ENCODE results near the gene RPS4Y2.

RPS4Y2 gene

DNA sequence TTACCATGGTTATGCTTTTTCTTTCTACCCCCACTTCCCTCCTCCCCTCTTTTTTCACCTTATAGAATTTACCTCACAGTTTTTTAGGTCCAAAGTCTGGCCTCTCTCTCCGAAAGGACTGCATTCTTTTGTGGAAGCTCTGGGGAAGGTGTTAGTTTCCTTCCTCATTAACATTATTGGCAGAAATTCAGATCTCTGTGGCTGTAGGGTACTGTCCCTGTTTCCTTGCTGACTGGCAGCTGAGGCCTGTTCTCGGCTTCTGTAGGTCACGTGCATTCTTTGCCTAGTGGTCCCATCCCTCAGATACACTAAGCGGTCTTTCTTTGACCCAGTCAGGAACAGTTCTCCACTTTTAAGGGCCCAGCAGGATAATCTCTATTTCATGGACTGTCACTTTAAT is 25.5 kb downstream of the RPS4Y2 start:
- ChIA-PET POLR2A (no interaction called here), CTCF (no interaction called here)
- Histone ChIP-seq H3K9me3 (ENCODE audit: control extremely low read depth in 1 of 5, control insufficient read depth in 4 of 5, insufficient read depth in 2 of 5, low read depth in 1 of 5, low read length in 4 of 5) (no peaks in the 10 kb centered on the region), H3K27ac (ENCODE audit: insufficient read depth in 1 of 2, low read depth in 1 of 2, low read length in 2 of 2, poor library complexity in 1 of 2, severe bottlenecking in 2 of 2) (no peak overlapping the region), H3K27me3 (replicated peaks in 2 of 5; ENCODE audit: control insufficient read depth in 4 of 5, insufficient read depth in 5 of 5, low read length in 4 of 5) (no peaks in the 10 kb centered on the region), H3K4me1 (ENCODE audit: control extremely low read depth in 1 of 4, control insufficient read depth in 4 of 4, insufficient read depth in 4 of 4, low read length in 3 of 4) (peaks cover 0 to 5% (median 0%) of the 10 kb centered on the region in 4 experiments), H3K4me3 (ENCODE audit: control insufficient read depth in 1 of 7, extremely low read depth in 1 of 7, insufficient read depth in 4 of 7, low read depth in 2 of 7, low read length in 6 of 7) (no peak overlapping the region), H3K36me3 (ENCODE audit: control insufficient read depth in 4 of 4, insufficient read depth in 4 of 4, low read length in 3 of 4) (no peaks in the 10 kb centered on the region)
- DNase-seq = no peak
- whole genome bisulfite sequencing (ENCODE audit: insufficient coverage) = no CpG with 5 or more reads among the region's 4 CpGs

- Histone ChIP-seq H3K4me3 (ENCODE audit: control insufficient read depth in 1 of 7, extremely low read depth in 1 of 7, insufficient read depth in 4 of 7, low read depth in 2 of 7, low read length in 6 of 7) (no peak overlapping the region), H3K27ac (ENCODE audit: insufficient read depth in 1 of 2, low read depth in 1 of 2, low read length in 2 of 2, poor library complexity in 1 of 2, severe bottlenecking in 2 of 2) (no peak overlapping the region), H3K36me3 (ENCODE audit: control insufficient read depth in 4 of 4, insufficient read depth in 4 of 4, low read length in 3 of 4) (no peaks in the 10 kb centered on the region), H3K9me3 (ENCODE audit: control extremely low read depth in 1 of 5, control insufficient read depth in 4 of 5, insufficient read depth in 2 of 5, low read depth in 1 of 5, low read length in 4 of 5) (no peaks in the 10 kb centered on the region), H3K27me3 (replicated peaks in 2 of 5; ENCODE audit: control insufficient read depth in 4 of 5, insufficient read depth in 5 of 5, low read length in 4 of 5) (no peaks in the 10 kb centered on the region), H3K4me1 (ENCODE audit: control extremely low read depth in 1 of 4, control insufficient read depth in 4 of 4, insufficient read depth in 4 of 4, low read length in 3 of 4) (peaks cover 0 to 5% (median 0%) of the 10 kb centered on the region in 4 experiments)
- no CpG with 5 or more reads among the region's 1 CpG for WGBS (ENCODE audit: insufficient coverage)
- no peak for DNase-seq
- CTCF ChIA-PET = no interaction called here
- POLR2A ChIA-PET = no interaction called here
These were observed 29.1 kb downstream of the RPS4Y2 start for GRCh38 chrY:20784965-20785364.

- WGBS (ENCODE audit: insufficient coverage) = no CpG with 5 or more reads among the region's 3 CpGs
- H3K27ac ChIP-seq (ENCODE audit: insufficient read depth in 1 of 2, low read depth in 1 of 2, low read length in 2 of 2, poor library complexity in 1 of 2, severe bottlenecking in 2 of 2) = no peak overlapping the region
These were observed 31.2 kb downstream of the RPS4Y2 start for GRCh38 chrY:20787076-20787475.

GRCh38 chrY:20798351-20799049 is 42.6 kb downstream of the RPS4Y2 start:
- no peak for DNase-seq
- H3K9me3 ChIP-seq (ENCODE audit: control extremely low read depth in 1 of 5, control insufficient read depth in 4 of 5, insufficient read depth in 2 of 5, low read depth in 1 of 5, low read length in 4 of 5) = peaks cover 0 to 3% (median 0%) of the 10 kb centered on the region in 5 experiments
- H3K27me3 ChIP-seq (replicated peaks in 2 of 5; ENCODE audit: control insufficient read depth in 4 of 5, insufficient read depth in 5 of 5, low read length in 4 of 5) = no peaks in the 10 kb centered on the region
- no peaks in the 10 kb centered on the region for H3K4me1 ChIP-seq (ENCODE audit: control extremely low read depth in 1 of 4, control insufficient read depth in 4 of 4, insufficient read depth in 4 of 4, low read length in 3 of 4)
- no peaks in the 10 kb centered on the region for H3K36me3 ChIP-seq (ENCODE audit: control insufficient read depth in 4 of 4, insufficient read depth in 4 of 4, low read length in 3 of 4)
- ChIA-PET POLR2A (no interaction called here), CTCF (no interaction called here)
- WGBS (ENCODE audit: insufficient coverage) = no CpG with 5 or more reads among the region's 22 CpGs
- H3K4me3 ChIP-seq (ENCODE audit: control insufficient read depth in 1 of 7, extremely low read depth in 1 of 7, insufficient read depth in 4 of 7, low read depth in 2 of 7, low read length in 6 of 7) = no peak overlapping the region
- no peak overlapping the region for H3K27ac ChIP-seq (ENCODE audit: insufficient read depth in 1 of 2, low read depth in 1 of 2, low read length in 2 of 2, poor library complexity in 1 of 2, severe bottlenecking in 2 of 2)

More at GRCh38 chrY:20787076-20787475, 31.2 kb downstream of the RPS4Y2 start:
- H3K9me3 ChIP-seq (ENCODE audit: control extremely low read depth in 1 of 5, control insufficient read depth in 4 of 5, insufficient read depth in 2 of 5, low read depth in 1 of 5, low read length in 4 of 5) = no peaks in the 10 kb centered on the region
- peaks cover 0 to 5% (median 0%) of the 10 kb centered on the region in 4 experiments for H3K4me1 ChIP-seq (ENCODE audit: control extremely low read depth in 1 of 4, control insufficient read depth in 4 of 4, insufficient read depth in 4 of 4, low read length in 3 of 4)
- H3K27me3 ChIP-seq (replicated peaks in 2 of 5; ENCODE audit: control insufficient read depth in 4 of 5, insufficient read depth in 5 of 5, low read length in 4 of 5) = no peaks in the 10 kb centered on the region
- no peaks in the 10 kb centered on the region for H3K36me3 ChIP-seq (ENCODE audit: control insufficient read depth in 4 of 4, insufficient read depth in 4 of 4, low read length in 3 of 4)
- ChIA-PET POLR2A (no interaction called here), CTCF (interaction anchor here (0.7 kb wide), 1 partner anchor 76 kb away, joined by 4 read pairs; no protein-coding TSS in a partner anchor)
- H3K4me3 ChIP-seq (ENCODE audit: control insufficient read depth in 1 of 7, extremely low read depth in 1 of 7, insufficient read depth in 4 of 7, low read depth in 2 of 7, low read length in 6 of 7) = no peak overlapping the region
- DNase-seq = no peak

GRCh38 chrY:20802659-20803058 is 46.8 kb downstream of the RPS4Y2 start:
- Histone ChIP-seq H3K9me3 (ENCODE audit: control extremely low read depth in 1 of 5, control insufficient read depth in 4 of 5, insufficient read depth in 2 of 5, low read depth in 1 of 5, low read length in 4 of 5) (peaks cover 0 to 3% (median 0%) of the 10 kb centered on the region in 5 experiments), H3K36me3 (ENCODE audit: control insufficient read depth in 4 of 4, insufficient read depth in 4 of 4, low read length in 3 of 4) (no peaks in the 10 kb centered on the region), H3K4me1 (ENCODE audit: control extremely low read depth in 1 of 4, control insufficient read depth in 4 of 4, insufficient read depth in 4 of 4, low read length in 3 of 4) (no peaks in the 10 kb centered on the region), H3K27ac (ENCODE audit: insufficient read depth in 1 of 2, low read depth in 1 of 2, low read length in 2 of 2, poor library complexity in 1 of 2, severe bottlenecking in 2 of 2) (no peak overlapping the region), H3K27me3 (replicated peaks in 2 of 5; ENCODE audit: control insufficient read depth in 4 of 5, insufficient read depth in 5 of 5, low read length in 4 of 5) (no peaks in the 10 kb centered on the region), H3K4me3 (ENCODE audit: control insufficient read depth in 1 of 7, extremely low read depth in 1 of 7, insufficient read depth in 4 of 7, low read depth in 2 of 7, low read length in 6 of 7) (no peak overlapping the region)
- ChIA-PET CTCF (no interaction called here), POLR2A (no interaction called here)
- no peak for DNase-seq
- no CpG with 5 or more reads among the region's 2 CpGs for WGBS (ENCODE audit: insufficient coverage)

DNA sequence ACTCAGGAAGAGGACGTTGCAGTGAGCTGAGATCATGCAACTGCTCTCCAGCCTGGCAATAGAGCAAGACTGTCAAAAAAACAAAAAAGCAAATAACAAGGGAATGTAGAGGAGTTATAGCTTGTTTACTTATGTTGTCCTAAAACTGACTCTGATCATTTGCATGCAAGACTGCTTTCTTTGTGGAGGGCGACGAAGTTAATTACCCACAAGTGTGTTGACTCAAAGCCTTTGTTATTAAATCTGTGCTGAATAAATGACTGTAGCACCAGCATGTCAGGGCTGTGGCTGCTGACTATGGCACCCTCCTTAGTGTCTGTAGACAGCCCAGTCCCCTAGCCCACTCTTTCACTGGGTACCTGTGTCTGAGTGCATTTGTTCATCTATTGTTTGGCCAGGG is 50.3 kb downstream of the RPS4Y2 start:
- Histone ChIP-seq H3K4me3 (ENCODE audit: control insufficient read depth in 1 of 7, extremely low read depth in 1 of 7, insufficient read depth in 4 of 7, low read depth in 2 of 7, low read length in 6 of 7) (no peak overlapping the region), H3K27me3 (replicated peaks in 2 of 5; ENCODE audit: control insufficient read depth in 4 of 5, insufficient read depth in 5 of 5, low read length in 4 of 5) (no peaks in the 10 kb centered on the region), H3K9me3 (ENCODE audit: control extremely low read depth in 1 of 5, control insufficient read depth in 4 of 5, insufficient read depth in 2 of 5, low read depth in 1 of 5, low read length in 4 of 5) (peaks cover 0 to 3% (median 0%) of the 10 kb centered on the region in 5 experiments), H3K36me3 (ENCODE audit: control insufficient read depth in 4 of 4, insufficient read depth in 4 of 4, low read length in 3 of 4) (no peaks in the 10 kb centered on the region), H3K4me1 (ENCODE audit: control extremely low read depth in 1 of 4, control insufficient read depth in 4 of 4, insufficient read depth in 4 of 4, low read length in 3 of 4) (no peaks in the 10 kb centered on the region), H3K27ac (ENCODE audit: insufficient read depth in 1 of 2, low read depth in 1 of 2, low read length in 2 of 2, poor library complexity in 1 of 2, severe bottlenecking in 2 of 2) (no peak overlapping the region)
- CTCF ChIA-PET = no interaction called here
- no peak for DNase-seq
- no CpG with 5 or more reads among the region's 3 CpGs for WGBS (ENCODE audit: insufficient coverage)
- POLR2A ChIA-PET = no interaction called here

DNA sequence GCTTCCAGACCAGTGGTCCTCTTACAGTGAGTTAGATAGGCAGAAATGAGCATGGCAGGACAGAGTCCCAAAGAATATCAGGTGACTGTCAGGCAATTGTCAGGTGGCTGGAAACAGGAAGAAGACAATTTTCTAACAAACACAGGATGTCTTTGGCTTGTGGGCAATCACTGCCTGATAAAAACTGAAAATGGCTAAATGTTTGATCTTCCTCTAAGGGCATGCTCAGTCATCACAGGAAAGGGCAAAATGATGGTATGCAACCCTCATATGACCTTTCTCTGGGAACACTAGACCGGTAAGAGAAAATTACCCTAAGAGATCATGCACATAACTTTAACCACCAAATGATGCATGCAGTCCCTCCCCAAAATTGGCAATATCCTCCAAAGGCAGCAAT is 57.6 kb downstream of the RPS4Y2 start:
- WGBS (ENCODE audit: insufficient coverage) = no CpG with 5 or more reads among the region's 1 CpG
- POLR2A ChIA-PET = no interaction called here
- Histone ChIP-seq H3K9me3 (ENCODE audit: control extremely low read depth in 1 of 5, control insufficient read depth in 4 of 5, insufficient read depth in 2 of 5, low read depth in 1 of 5, low read length in 4 of 5) (no peaks in the 10 kb centered on the region), H3K27ac (ENCODE audit: insufficient read depth in 1 of 2, low read depth in 1 of 2, low read length in 2 of 2, poor library complexity in 1 of 2, severe bottlenecking in 2 of 2) (no peak overlapping the region), H3K4me3 (ENCODE audit: control insufficient read depth in 1 of 7, extremely low read depth in 1 of 7, insufficient read depth in 4 of 7, low read depth in 2 of 7, low read length in 6 of 7) (no peak overlapping the region), H3K27me3 (replicated peaks in 2 of 5; ENCODE audit: control insufficient read depth in 4 of 5, insufficient read depth in 5 of 5, low read length in 4 of 5) (no peaks in the 10 kb centered on the region), H3K4me1 (ENCODE audit: control extremely low read depth in 1 of 4, control insufficient read depth in 4 of 4, insufficient read depth in 4 of 4, low read length in 3 of 4) (peaks cover 0 to 1% (median 0%) of the 10 kb centered on the region in 4 experiments), H3K36me3 (ENCODE audit: control insufficient read depth in 4 of 4, insufficient read depth in 4 of 4, low read length in 3 of 4) (no peaks in the 10 kb centered on the region)
- CTCF ChIA-PET = no interaction called here
- DNase-seq = no peak
